Calu3 (cell line): Measurements from ENCODE around the gene DCHS2. TPM values are rescaled to one million over a fixed set of nuclear protein-coding genes. Genes with fewer than 3 reads are reported as not detected.

Experiments used
- BruUV-seq: library from RNA; stranded (reverse); fragments of 400-500 nt; replicated peaks from 2 replicates; lab custom pipeline; 2021; lab: Mats Ljungman, UMichigan
- CTCF ChIA-PET: fragments of 300-600 bp; sonication (Branson Sonifier 250); formaldehyde crosslinking; loops from one replicate; lab custom pipeline; 2022; ENCODE audit warnings: antibody characterized with exemption; lab: Charles Lee
- DNase-seq: peaks from one replicate; pipeline ENCODE4 v3.0.0; 2022
- H3K27ac Mint-ChIP-seq: one replicate; pipeline ENCODE4 v1.8.0; 2022; ENCODE audit warnings: mixed read lengths; ENCODE audit not compliant: unreplicated experiment
- H3K27me3 Mint-ChIP-seq: one replicate; pipeline ENCODE4 v1.8.0; 2022; ENCODE audit warnings: mixed read lengths; ENCODE audit not compliant: unreplicated experiment
- H3K36me3 Mint-ChIP-seq: one replicate; pipeline ENCODE4 v1.8.0; 2022; ENCODE audit warnings: mild to moderate bottlenecking, moderate library complexity, mixed read lengths; ENCODE audit not compliant: insufficient read depth, unreplicated experiment
- H3K4me1 Mint-ChIP-seq: one replicate; pipeline ENCODE4 v1.8.0; 2022; ENCODE audit warnings: mild to moderate bottlenecking, low read depth, mixed read lengths; ENCODE audit not compliant: unreplicated experiment
- H3K4me3 Mint-ChIP-seq: one replicate; pipeline ENCODE4 v1.8.0; 2022; ENCODE audit warnings: mild to moderate bottlenecking, low read depth, moderate library complexity, mixed read lengths; ENCODE audit not compliant: unreplicated experiment
- H3K9me3 Mint-ChIP-seq: one replicate; pipeline ENCODE4 v1.8.0; 2022; ENCODE audit warnings: low read depth, mixed read lengths; ENCODE audit not compliant: unreplicated experiment
- intact Hi-C: fragments of 100-400 bp; cut with micrococcal nuclease; formaldehyde crosslinking; loops from one replicate; pipeline ENCODE4 v1.10.0; 2022; ENCODE audit not compliant: unreplicated experiment
- total RNA-seq: library from RNA; stranded (reverse); gene quantifications from 2 replicates; pipeline ENCODE4 v1.2.3, GENCODE V29; 2022
- TF ChIP-seq, protein P1 (sequence below): fragments of 200-600 bp; IDR thresholded peaks from one replicate; pipeline ENCODE4 v1.8.0; 2022; ENCODE audit warnings: antibody characterized with exemption; ENCODE audit not compliant: unreplicated experiment

Gene DCHS2
- total RNA-seq, 1 experiment from 2014 or later = 0.07 TPM

DNA sequence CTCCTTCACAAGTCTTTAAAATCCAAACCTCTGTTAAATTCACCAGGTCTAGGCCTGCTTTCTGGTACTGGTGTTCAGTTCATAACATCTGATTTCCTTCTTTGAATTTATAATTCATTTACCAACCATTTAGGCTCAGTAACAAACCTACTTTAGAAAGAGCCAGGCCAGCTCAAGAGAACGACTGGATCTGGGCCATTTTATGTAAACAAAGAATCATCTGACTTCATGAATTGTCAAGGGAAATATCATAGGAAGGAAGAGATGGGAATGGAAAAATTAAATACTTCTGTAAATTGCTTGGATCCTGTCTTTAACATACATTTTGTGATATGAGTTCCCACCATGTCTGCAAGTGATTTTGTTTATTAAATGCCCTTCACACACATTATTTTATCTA, 36.5 kb downstream of the DCHS2 start:
- CTCF ChIA-PET = interaction anchor here (0.8 kb wide), 1 partner anchor 11 kb away, joined by 3 read pairs; no protein-coding TSS in a partner anchor
- no peaks in the 10 kb centered on the region for H3K9me3 Mint-ChIP-seq
- H3K36me3 Mint-ChIP-seq = no peaks in the 10 kb centered on the region

GRCh38 chr4:154454710-154455109, 36.9 kb downstream of the DCHS2 start:
- intact Hi-C loops = no loop called here
- DNase-seq = no peak
- CTCF ChIA-PET = interaction anchor here (0.8 kb wide), 1 partner anchor 11 kb away, joined by 3 read pairs; no protein-coding TSS in a partner anchor
- no peaks in the 10 kb centered on the region for H3K4me1 Mint-ChIP-seq
- H3K27ac Mint-ChIP-seq = no peak overlapping the region
- no peak overlapping the region for H3K4me3 Mint-ChIP-seq
- H3K36me3 Mint-ChIP-seq = no peaks in the 10 kb centered on the region
- no peaks in the 10 kb centered on the region for H3K9me3 Mint-ChIP-seq
- H3K27me3 Mint-ChIP-seq = no peaks in the 10 kb centered on the region
- BruUV-seq = no TSS peak
- TF ChIP-seq, protein P1, sequence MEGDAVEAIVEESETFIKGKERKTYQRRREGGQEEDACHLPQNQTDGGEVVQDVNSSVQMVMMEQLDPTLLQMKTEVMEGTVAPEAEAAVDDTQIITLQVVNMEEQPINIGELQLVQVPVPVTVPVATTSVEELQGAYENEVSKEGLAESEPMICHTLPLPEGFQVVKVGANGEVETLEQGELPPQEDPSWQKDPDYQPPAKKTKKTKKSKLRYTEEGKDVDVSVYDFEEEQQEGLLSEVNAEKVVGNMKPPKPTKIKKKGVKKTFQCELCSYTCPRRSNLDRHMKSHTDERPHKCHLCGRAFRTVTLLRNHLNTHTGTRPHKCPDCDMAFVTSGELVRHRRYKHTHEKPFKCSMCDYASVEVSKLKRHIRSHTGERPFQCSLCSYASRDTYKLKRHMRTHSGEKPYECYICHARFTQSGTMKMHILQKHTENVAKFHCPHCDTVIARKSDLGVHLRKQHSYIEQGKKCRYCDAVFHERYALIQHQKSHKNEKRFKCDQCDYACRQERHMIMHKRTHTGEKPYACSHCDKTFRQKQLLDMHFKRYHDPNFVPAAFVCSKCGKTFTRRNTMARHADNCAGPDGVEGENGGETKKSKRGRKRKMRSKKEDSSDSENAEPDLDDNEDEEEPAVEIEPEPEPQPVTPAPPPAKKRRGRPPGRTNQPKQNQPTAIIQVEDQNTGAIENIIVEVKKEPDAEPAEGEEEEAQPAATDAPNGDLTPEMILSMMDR = no peak

More for the DNA sequence above, 36.5 kb downstream of the DCHS2 start:
- Mint-ChIP-seq H3K4me1 (no peaks in the 10 kb centered on the region), H3K27ac (no peak overlapping the region), H3K27me3 (no peaks in the 10 kb centered on the region), H3K4me3 (no peak overlapping the region)
- TF ChIP-seq, protein P1 = no peak
- no peak for DNase-seq
- intact Hi-C loops = no loop called here
- BruUV-seq = no TSS peak

DNA sequence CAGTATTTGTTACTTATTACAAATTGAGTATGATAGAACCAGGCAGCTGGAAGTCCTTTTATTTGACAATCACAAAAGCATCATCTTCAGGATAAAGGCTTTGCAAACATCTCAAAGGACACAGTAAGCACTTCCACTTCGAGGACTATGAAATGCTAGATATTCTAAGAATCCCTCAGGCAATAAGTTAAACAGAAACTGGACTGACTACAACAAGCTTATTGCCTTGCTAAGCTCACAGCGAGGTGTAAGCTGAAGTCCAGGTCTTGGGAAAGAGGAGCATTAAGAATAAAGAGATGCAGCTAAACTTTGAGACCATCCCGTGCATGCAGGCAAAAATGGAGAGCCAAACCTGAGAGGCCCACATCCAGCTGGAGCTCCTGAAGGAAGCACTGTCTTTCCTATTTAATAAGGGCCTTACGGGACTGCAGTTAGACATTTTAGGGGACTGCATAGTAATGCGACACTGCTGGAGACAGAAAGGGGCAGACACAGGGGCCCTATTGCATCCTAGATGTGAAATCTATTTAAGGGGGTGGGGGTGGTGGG, 38.7 kb downstream of the DCHS2 start:
- no peak overlapping the region for H3K4me3 Mint-ChIP-seq
- no peak for DNase-seq
- intact Hi-C loops = no loop called here
- TF ChIP-seq, protein P1 = no peak
- no peaks in the 10 kb centered on the region for H3K9me3 Mint-ChIP-seq
- peaks cover 13% of the 10 kb centered on the region for H3K27me3 Mint-ChIP-seq
- no peaks in the 10 kb centered on the region for H3K36me3 Mint-ChIP-seq
- no TSS peak for BruUV-seq
- CTCF ChIA-PET = no interaction called here
- H3K27ac Mint-ChIP-seq = no peak overlapping the region
- no peaks in the 10 kb centered on the region for H3K4me1 Mint-ChIP-seq

DNA sequence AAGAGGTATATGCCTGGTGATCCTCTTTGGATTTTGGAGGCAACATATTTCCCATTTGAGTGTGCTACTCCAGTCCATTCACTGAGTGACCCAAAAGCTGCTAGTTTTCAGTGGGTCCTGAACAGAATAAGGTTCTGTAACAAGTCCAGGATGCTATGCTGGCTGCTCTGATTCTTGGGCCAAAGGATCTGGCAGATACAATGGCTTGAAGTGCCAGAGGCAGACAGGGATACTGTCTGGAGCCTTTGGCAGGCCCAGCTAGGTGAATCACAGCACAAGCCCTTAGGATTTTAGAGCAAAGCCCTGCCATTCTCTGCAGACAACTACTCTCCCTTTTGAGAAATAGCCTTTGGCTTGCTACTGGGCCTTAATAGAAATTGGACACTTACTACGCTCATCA, 40.6 kb downstream of the DCHS2 start:
- H3K4me3 Mint-ChIP-seq = no peak overlapping the region
- DNase-seq = no peak
- peaks cover 15% of the 10 kb centered on the region for H3K27me3 Mint-ChIP-seq
- no peak overlapping the region for H3K27ac Mint-ChIP-seq
- H3K4me1 Mint-ChIP-seq = no peaks in the 10 kb centered on the region
- H3K9me3 Mint-ChIP-seq = no peaks in the 10 kb centered on the region
- TF ChIP-seq, protein P1 = no peak
- no peaks in the 10 kb centered on the region for H3K36me3 Mint-ChIP-seq
- intact Hi-C loops = no loop called here
- no TSS peak for BruUV-seq
- CTCF ChIA-PET = no interaction called here
